ENCODE measurements around the gene ACSS2.

Gene ACSS2

GRCh38 chr20:34940081-34940481 is 63.7 kb downstream of the ACSS2 start:
- DNase-seq (ENCODE audit: low spot score in 2 of 2) = no peak
- Mint-ChIP-seq H3K36me3 (peaks cover 11% of the 10 kb centered on the region), H3K4me3 (no peak overlapping the region), H3K27ac (no peak overlapping the region), H3K4me1 (no peaks in the 10 kb centered on the region), H3K9me3 (no peaks in the 10 kb centered on the region), H3K27me3 (no peaks in the 10 kb centered on the region)
- ATAC-seq (ENCODE audit: low read depth) = no peak

DNA sequence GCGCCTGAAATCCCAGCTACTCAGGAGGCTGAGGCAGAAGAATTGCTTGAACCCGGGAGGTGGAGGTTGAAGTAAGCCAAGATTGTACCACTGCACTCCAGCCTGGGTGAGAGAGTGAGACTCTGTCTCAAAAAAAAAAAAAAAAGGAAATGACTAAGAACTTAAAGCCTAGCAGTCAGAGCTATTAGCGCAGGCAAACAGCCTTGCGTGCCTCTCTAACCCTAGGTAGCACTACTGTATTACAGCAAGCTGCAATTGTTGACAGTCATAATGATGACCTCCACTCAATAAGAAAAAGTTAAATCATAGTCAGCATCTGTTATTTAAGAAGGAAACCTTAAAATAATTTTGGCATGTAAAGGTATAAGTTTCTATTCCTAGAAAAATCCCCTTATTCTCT is 64.8 kb downstream of the ACSS2 start:
- H3K27ac Mint-ChIP-seq = no peak overlapping the region
- DNase-seq (ENCODE audit: low spot score in 2 of 2) (no peak), ATAC-seq (ENCODE audit: low read depth) (no peak)
- H3K36me3 Mint-ChIP-seq = peaks cover 12% of the 10 kb centered on the region
- no peaks in the 10 kb centered on the region for H3K27me3 Mint-ChIP-seq
- no peaks in the 10 kb centered on the region for H3K4me1 Mint-ChIP-seq
- no peaks in the 10 kb centered on the region for H3K9me3 Mint-ChIP-seq
- H3K4me3 Mint-ChIP-seq = no peak overlapping the region

DNA sequence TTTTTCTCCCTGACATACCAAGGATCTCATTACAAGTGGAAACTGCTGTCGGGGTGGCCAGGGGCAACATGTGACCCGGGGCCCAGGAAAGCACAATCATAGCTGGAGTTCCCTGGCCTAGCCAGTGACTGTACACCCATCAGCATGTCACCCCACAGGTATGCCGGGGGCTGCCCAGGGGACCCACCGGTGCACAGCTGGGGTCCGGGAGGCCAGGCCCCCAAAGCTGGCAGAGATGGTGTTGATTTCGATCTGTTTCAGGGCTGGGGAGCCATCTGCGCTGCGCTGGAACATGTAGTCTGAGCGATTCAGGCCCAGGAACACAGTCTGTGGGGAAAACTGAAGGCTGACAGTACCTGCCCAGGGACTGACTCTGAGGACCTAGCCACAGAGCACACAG is 65.9 kb downstream of the ACSS2 start:
- H3K27me3 Mint-ChIP-seq = no peaks in the 10 kb centered on the region
- no peaks in the 10 kb centered on the region for H3K9me3 Mint-ChIP-seq
- no peak overlapping the region for H3K27ac Mint-ChIP-seq
- ATAC-seq (ENCODE audit: low read depth) (no peak), DNase-seq (ENCODE audit: low spot score in 2 of 2) (no peak)
- no peaks in the 10 kb centered on the region for H3K4me1 Mint-ChIP-seq
- H3K36me3 Mint-ChIP-seq = peaks cover 10% of the 10 kb centered on the region
- no peak overlapping the region for H3K4me3 Mint-ChIP-seq

- Mint-ChIP-seq H3K9me3 (no peaks in the 10 kb centered on the region), H3K27ac (no peak overlapping the region), H3K27me3 (no peaks in the 10 kb centered on the region), H3K4me1 (no peaks in the 10 kb centered on the region), H3K36me3 (peaks cover 7% of the 10 kb centered on the region), H3K4me3 (no peak overlapping the region)
- ATAC-seq (ENCODE audit: low read depth) = no peak
- no peak for DNase-seq (ENCODE audit: low spot score in 2 of 2)
Measured at GRCh38 chr20:34943808-34944567, 67.6 kb downstream of the ACSS2 start.

DNA sequence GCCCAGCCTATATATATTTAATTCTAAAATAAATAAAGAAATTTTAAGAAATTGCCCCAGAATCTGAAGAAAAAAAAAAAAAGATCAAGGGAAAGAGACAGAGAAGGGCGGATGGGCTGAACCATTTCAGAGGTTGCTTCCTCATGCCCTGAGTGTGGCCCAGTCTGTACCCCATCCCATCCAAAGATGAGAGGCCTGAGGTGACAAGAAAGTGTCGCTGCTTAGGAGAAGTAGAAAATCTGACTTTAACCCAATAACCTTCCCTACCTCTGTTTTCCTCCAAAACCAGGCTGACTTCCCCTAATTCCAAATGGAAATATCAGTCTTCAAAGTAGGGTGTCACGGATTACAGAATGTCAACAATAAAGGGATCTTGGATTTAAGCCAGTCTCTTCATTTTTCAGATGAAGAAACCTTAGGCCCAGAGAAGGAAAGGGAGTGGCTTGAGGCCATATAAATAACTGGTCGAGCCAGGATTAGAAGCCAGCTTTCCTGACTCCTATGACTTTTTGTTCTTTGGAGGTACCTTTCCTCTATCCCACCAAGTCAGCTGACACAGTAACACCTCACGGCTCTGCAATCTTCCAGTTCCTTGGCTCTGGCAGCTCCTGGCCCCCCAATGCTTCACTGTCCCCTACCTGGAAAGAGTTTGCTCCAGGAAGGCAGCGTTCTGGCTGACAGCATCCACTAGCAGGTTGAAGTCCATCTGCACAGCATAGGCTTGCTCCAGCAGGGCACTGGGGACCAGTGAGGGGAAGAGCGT is 69.1 kb downstream of the ACSS2 start:
- no peak for ATAC-seq (ENCODE audit: low read depth)
- no peaks in the 10 kb centered on the region for H3K9me3 Mint-ChIP-seq
- H3K4me3 Mint-ChIP-seq = no peak overlapping the region
- no peak for DNase-seq (ENCODE audit: low spot score in 2 of 2)
- H3K27me3 Mint-ChIP-seq = no peaks in the 10 kb centered on the region
- no peaks in the 10 kb centered on the region for H3K4me1 Mint-ChIP-seq
- H3K36me3 Mint-ChIP-seq = peaks cover 13% of the 10 kb centered on the region
- no peak overlapping the region for H3K27ac Mint-ChIP-seq

DNA sequence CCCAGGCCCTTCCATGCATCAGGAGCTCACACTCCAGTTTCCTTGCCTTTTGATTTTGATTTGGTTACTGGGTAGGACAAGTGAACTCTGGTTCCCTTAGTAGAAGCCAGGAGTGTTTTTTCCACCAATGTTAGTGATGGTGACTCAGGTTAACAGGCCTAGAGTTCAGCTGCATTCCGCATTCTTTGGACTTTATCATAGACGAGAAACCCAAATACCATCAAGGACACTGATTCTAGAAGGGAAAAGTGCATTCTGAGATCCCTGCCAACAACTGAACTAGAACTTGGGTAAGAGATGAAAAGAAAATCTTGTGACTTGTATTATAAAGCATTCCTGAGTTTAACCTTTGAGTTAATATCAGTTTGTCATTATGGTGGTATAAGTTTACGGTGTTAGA is 70.2 kb downstream of the ACSS2 start:
- DNase-seq (ENCODE audit: low spot score in 2 of 2) = no peak
- H3K9me3 Mint-ChIP-seq = no peaks in the 10 kb centered on the region
- no peak overlapping the region for H3K4me3 Mint-ChIP-seq
- no peak for ATAC-seq (ENCODE audit: low read depth)
- H3K27ac Mint-ChIP-seq = no peak overlapping the region
- peaks cover 10% of the 10 kb centered on the region for H3K36me3 Mint-ChIP-seq
- H3K4me1 Mint-ChIP-seq = peaks cover 3% of the 10 kb centered on the region
- H3K27me3 Mint-ChIP-seq = no peaks in the 10 kb centered on the region

DNA sequence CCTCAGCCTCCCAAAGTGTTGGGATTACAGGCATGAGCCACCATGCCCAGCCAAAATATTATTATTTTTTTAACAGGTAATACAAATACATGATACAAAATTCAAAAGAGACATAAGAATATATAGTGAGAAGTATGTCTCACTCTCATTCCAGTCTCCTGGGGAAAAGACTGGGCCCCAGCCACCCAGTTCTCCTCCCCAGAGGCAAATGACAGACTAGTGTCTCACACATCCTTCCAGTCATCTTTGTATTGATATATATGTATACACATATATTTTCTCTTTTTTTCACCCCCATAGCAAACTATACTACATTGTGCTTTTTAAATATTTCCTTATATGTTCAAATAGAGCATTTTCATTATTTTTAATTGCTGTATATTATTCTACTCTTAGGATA is 70.9 kb downstream of the ACSS2 start:
- H3K27me3 Mint-ChIP-seq = no peaks in the 10 kb centered on the region

GRCh38 chr20:34948030-34948429 is 71.6 kb downstream of the ACSS2 start:
- ATAC-seq (ENCODE audit: low read depth) (no peak), DNase-seq (ENCODE audit: low spot score in 2 of 2) (no peak)
- Mint-ChIP-seq H3K27ac (no peak overlapping the region), H3K36me3 (peaks cover 10% of the 10 kb centered on the region), H3K27me3 (no peaks in the 10 kb centered on the region), H3K4me3 (no peak overlapping the region), H3K4me1 (peaks cover 3% of the 10 kb centered on the region), H3K9me3 (no peaks in the 10 kb centered on the region)

More for the DNA sequence above, 70.9 kb downstream of the ACSS2 start:
- peaks cover 3% of the 10 kb centered on the region for H3K4me1 Mint-ChIP-seq
- H3K4me3 Mint-ChIP-seq = no peak overlapping the region
- no peaks in the 10 kb centered on the region for H3K9me3 Mint-ChIP-seq
- peaks cover 10% of the 10 kb centered on the region for H3K36me3 Mint-ChIP-seq
- ATAC-seq (ENCODE audit: low read depth) (no peak), DNase-seq (ENCODE audit: low spot score in 2 of 2) (no peak)
- H3K27ac Mint-ChIP-seq = no peak overlapping the region

DNA sequence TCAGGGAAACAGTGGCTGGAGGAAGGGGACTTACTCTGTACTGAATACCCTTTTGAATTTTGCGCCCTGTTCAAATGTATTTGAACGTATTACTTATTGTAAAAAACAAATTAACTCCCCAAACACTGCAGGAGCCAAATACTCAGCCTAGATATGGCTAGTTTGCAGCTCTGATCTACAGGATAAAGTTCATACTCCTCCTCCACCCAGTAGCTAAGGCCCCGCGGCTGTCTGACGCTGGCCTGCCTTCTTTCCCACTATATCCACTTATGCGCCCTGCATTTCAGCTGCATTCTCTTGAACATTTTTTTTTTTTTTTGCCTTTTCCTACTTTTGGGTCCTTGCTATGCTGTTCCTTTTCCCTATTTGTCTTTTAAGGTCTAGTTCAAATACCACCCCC is 72.7 kb downstream of the ACSS2 start:
- Mint-ChIP-seq H3K9me3 (no peaks in the 10 kb centered on the region), H3K4me1 (peaks cover 3% of the 10 kb centered on the region), H3K27me3 (no peaks in the 10 kb centered on the region), H3K36me3 (peaks cover 10% of the 10 kb centered on the region), H3K27ac (no peak overlapping the region), H3K4me3 (no peak overlapping the region)
- DNase-seq (ENCODE audit: low spot score in 2 of 2) (no peak), ATAC-seq (ENCODE audit: low read depth) (no peak)

DNA sequence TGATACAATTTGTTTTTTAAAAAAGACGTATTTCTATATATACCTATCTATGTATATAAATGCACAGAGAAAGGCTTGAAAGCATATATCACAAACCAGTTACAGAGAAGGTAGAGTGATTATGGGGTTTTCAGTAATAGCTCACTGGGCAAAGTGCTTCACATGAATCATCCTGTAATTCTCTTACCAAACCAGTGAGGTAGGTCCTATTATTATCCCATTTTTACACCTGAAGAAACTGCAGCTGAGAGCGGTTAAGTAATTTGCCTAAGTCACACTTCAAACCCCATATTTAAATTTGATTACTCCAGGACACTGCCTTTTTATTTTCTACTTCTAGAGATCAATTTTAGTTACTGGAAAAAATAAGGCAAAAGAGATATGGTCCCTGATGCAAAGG is 74.8 kb downstream of the ACSS2 start:
- Mint-ChIP-seq H3K9me3 (no peaks in the 10 kb centered on the region), H3K36me3 (peaks cover 6% of the 10 kb centered on the region), H3K27ac (no peak overlapping the region), H3K4me3 (no peak overlapping the region), H3K4me1 (peaks cover 17% of the 10 kb centered on the region), H3K27me3 (no peaks in the 10 kb centered on the region)
- ATAC-seq (ENCODE audit: low read depth) (no peak), DNase-seq (ENCODE audit: low spot score in 2 of 2) (no peak)

DNA sequence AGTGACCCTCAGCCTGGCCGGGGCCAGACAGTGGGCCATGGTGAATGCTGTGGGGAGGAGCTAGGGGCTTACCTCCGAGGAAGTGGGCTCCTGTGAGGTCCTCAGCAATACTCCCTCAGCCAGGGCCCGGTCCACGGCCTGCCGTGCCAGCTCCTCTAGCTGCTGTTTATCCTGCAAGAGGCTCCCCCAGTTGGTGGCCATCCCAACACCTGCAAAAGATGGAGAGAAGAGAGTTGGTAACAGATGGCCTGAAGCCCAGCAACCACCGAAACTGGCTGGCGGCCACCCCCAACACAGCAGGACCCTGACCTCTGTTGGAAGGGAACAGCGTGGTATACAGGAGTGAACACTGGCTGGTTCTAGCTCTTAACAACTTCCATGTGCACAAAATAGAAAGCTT is 75.2 kb downstream of the ACSS2 start:
- H3K9me3 Mint-ChIP-seq = no peaks in the 10 kb centered on the region
- DNase-seq (ENCODE audit: low spot score in 2 of 2) (no peak), ATAC-seq (ENCODE audit: low read depth) (no peak)
- H3K4me3 Mint-ChIP-seq = no peak overlapping the region
- H3K4me1 Mint-ChIP-seq = peaks cover 21% of the 10 kb centered on the region
- H3K27ac Mint-ChIP-seq = no peak overlapping the region
- peaks cover 6% of the 10 kb centered on the region for H3K36me3 Mint-ChIP-seq
- no peaks in the 10 kb centered on the region for H3K27me3 Mint-ChIP-seq

GRCh38 chr20:34952671-34953070 is 76.3 kb downstream of the ACSS2 start:
- H3K4me1 Mint-ChIP-seq = peaks cover 21% of the 10 kb centered on the region
- H3K27ac Mint-ChIP-seq = no peak overlapping the region
- DNase-seq (ENCODE audit: low spot score in 2 of 2) = no peak
- no peaks in the 10 kb centered on the region for H3K27me3 Mint-ChIP-seq
- no peak overlapping the region for H3K4me3 Mint-ChIP-seq
- no peak for ATAC-seq (ENCODE audit: low read depth)
- H3K9me3 Mint-ChIP-seq = no peaks in the 10 kb centered on the region
- peaks cover 6% of the 10 kb centered on the region for H3K36me3 Mint-ChIP-seq

GRCh38 chr20:34953960-34954359 is 77.5 kb downstream of the ACSS2 start:
- H3K9me3 Mint-ChIP-seq = no peaks in the 10 kb centered on the region
- DNase-seq (ENCODE audit: low spot score in 2 of 2) (no peak), ATAC-seq (ENCODE audit: low read depth) (no peak)
- no peak overlapping the region for H3K27ac Mint-ChIP-seq
- no peak overlapping the region for H3K4me3 Mint-ChIP-seq
- H3K36me3 Mint-ChIP-seq = peaks cover 6% of the 10 kb centered on the region
- no peaks in the 10 kb centered on the region for H3K27me3 Mint-ChIP-seq
- peaks cover 21% of the 10 kb centered on the region for H3K4me1 Mint-ChIP-seq

DNA sequence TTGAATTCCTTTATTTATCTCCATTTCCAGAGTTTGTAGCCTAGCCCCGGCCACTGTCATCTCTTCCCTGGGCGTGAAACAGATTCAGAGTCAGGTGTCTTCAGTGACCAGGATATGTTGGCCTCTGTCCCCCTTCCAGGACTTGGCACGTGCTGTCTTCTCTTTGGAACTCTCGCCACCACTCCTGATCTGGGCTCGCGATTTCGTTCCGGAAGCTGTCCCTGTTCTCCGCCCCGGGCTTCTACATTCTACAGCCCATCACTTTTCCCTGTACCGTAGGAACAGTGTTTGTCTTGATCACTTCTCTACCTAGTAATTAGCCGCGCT is 78.5 kb downstream of the ACSS2 start:
- peak overlapping the region; percentile 90 for H3K27ac Mint-ChIP-seq
- H3K4me3 Mint-ChIP-seq = peak overlapping the region; percentile 95
- H3K36me3 Mint-ChIP-seq = peaks cover 2% of the 10 kb centered on the region
- H3K27me3 Mint-ChIP-seq = no peaks in the 10 kb centered on the region
- no peaks in the 10 kb centered on the region for H3K9me3 Mint-ChIP-seq
- DNase-seq (ENCODE audit: low spot score in 2 of 2) (no peak), ATAC-seq (ENCODE audit: low read depth) (no peak)
- peaks cover 21% of the 10 kb centered on the region for H3K4me1 Mint-ChIP-seq

Data from memory B cell (primary cell).